Myocyte (in vitro differentiated cells): Measurements from ENCODE around the gene PKD1L1. TPM values are rescaled to one million over a fixed set of nuclear protein-coding genes. Genes with fewer than 3 reads are reported as not detected.
"Not testable (repeated sequence)": the region's sequence is repeated elsewhere in the genome, so short reads cannot be mapped to it uniquely, and the experiment has no call there.

ENCODE experiments used
- DNase-seq: peaks from one replicate; pipeline ENCODE4 v3.0.0-alpha.2; 2012; ENCODE audit warnings: low read depth
- total RNA-seq: library from RNA; depleted of rRNA; stranded (reverse); fragments of >200 nt; gene quantifications from 2 replicates; pipeline ENCODE4 v1.2.3, GENCODE V29; 2014

PKD1L1 gene
- total RNA-seq, 1 donor from 2014 or later = 0.03 TPM

- no peak for DNase-seq
Measured at GRCh38 chr7:47956220-47956619, 8.0 kb upstream of the PKD1L1 start.

- DNase-seq = peak; percentile 93
Measured at GRCh38 chr7:47954231-47954911, 6.1 kb upstream of the PKD1L1 start.

GRCh38 chr7:47953822-47954221 is 5.6 kb upstream of the PKD1L1 start:
- DNase-seq = no peak

- no peak for DNase-seq
Measured at GRCh38 chr7:47952224-47952623, 4.0 kb upstream of the PKD1L1 start.

GRCh38 chr7:47951374-47951773 is 3.1 kb upstream of the PKD1L1 start:
- no peak for DNase-seq

GRCh38 chr7:47950714-47951113 is 2.4 kb upstream of the PKD1L1 start:
- peak; percentile 58 for DNase-seq

GRCh38 chr7:47949703-47950102 is 1.4 kb upstream of the PKD1L1 start:
- no peak for DNase-seq

GRCh38 chr7:47947355-47947749 is 914 bp downstream of the PKD1L1 start:
- DNase-seq = no peak

GRCh38 chr7:47946581-47947354 is 1.5 kb downstream of the PKD1L1 start:
- DNase-seq = no peak

GRCh38 chr7:47945261-47946015 is 2.8 kb downstream of the PKD1L1 start:
- peak; percentile 88 for DNase-seq

GRCh38 chr7:47944536-47945260 is 3.6 kb downstream of the PKD1L1 start:
- DNase-seq = peak; percentile 49

GRCh38 chr7:47943676-47944474 is 4.4 kb downstream of the PKD1L1 start:
- no peak for DNase-seq

GRCh38 chr7:47942651-47943050 is 5.6 kb downstream of the PKD1L1 start:
- DNase-seq = not testable (repeated sequence)

GRCh38 chr7:47942132-47942531 is 6.1 kb downstream of the PKD1L1 start:
- DNase-seq = no peak

- DNase-seq = peak; percentile 73
Measured at GRCh38 chr7:47941136-47941844, 7.0 kb downstream of the PKD1L1 start.

- peak; percentile 86 for DNase-seq
Measured at GRCh38 chr7:47940088-47941013, 7.9 kb downstream of the PKD1L1 start.

GRCh38 chr7:47939425-47940036 is 8.7 kb downstream of the PKD1L1 start:
- no peak for DNase-seq

- no peak for DNase-seq
Measured at GRCh38 chr7:47938574-47939165, 9.6 kb downstream of the PKD1L1 start.
